ENCODE results near the gene VIPR1.

- TF ChIP-seq POLR2AphosphoS5 (IDR thresholded peaks at IDR 0.05; ENCODE audit: borderline replicate concordance, low read depth, low read length): no peak
- no peak for TF ChIP-seq EZH2 (IDR thresholded peaks at IDR 0.05)
- TF ChIP-seq FOXP2 (optimal IDR thresholded peaks at IDR 0.05; ENCODE audit: control extremely low read depth, extremely low read length, insufficient read depth): no peak
Measured at GRCh38 chr3:42477696-42478095, 24.7 kb upstream of the VIPR1 start.

Data from SK-N-MC (cell line).